Activated CD8-positive, alpha-beta memory T cell treated with anti-CD3 and anti-CD28 coated beads for 36 hours (primary cell): ENCODE measurements around the gene OSBPL2. TPM values are rescaled to one million over a fixed set of nuclear protein-coding genes. Genes with fewer than 3 reads are reported as not detected.

Source experiments
- CTCF ChIA-PET: fragments of 350-600 bp; sonication (Branson Sonifier 250); formaldehyde crosslinking; loops from one replicate; lab custom pipeline; 2021; ENCODE audit warnings: antibody characterized with exemption; lab: Charles Lee
- POLR2A ChIA-PET: fragments of 350-600 bp; sonication (Branson Sonifier 250); formaldehyde crosslinking; loops from one replicate; lab custom pipeline; 2021; ENCODE audit warnings: antibody characterized with exemption; lab: Charles Lee
- total RNA-seq, 2 experiments: library from RNA; stranded (reverse); gene quantifications; one replicate each; pipeline ENCODE4 v1.2.3, GENCODE V29; 2021

OSBPL2 gene
- total RNA-seq: 10 to 100 TPM; 17.9 to 21.2 TPM

- POLR2A ChIA-PET: no interaction called here
- CTCF ChIA-PET: no interaction called here
Measured at GRCh38 chr20:62237801-62238568, at the start of gene OSBPL2. Gene OSBPL2, plus strand, starts transcription at chr20:62238521. Its CDS starts 17,664 bp downstream, at chr20:62256185.

- CTCF ChIA-PET: no interaction called here
- POLR2A ChIA-PET: no interaction called here
Measured at GRCh38 chr20:62190639-62191411, 47.5 kb upstream of the OSBPL2 start.

- ChIA-PET POLR2A (interaction anchor here (0.5 kb wide), 1 partner anchor 110 kb away, joined by 3 read pairs; no protein-coding TSS in a partner anchor), CTCF (no interaction called here)
Measured at GRCh38 chr20:62191781-62192559, 46.4 kb upstream of the OSBPL2 start.

DNA sequence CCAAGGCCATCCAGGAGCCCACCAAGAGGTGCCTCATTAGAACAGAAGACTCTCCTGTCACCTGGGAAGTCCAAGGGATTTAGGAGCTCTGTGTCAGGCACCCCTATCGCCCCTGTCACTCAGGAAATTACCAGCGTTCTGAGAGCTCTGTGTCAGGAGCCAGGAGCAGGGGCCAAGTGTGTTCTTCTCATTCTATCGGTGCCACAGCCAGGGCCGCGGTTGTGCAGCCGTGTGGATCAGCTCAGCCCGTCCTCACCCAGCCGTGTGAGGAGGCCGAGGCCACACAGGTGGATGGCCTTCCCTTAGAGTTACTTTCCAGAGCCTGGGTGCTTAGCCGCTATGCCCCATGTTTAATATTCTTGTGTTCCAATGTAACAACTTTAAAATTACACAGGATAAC lies 45.7 kb upstream of the OSBPL2 start:
- ChIA-PET POLR2A (no interaction called here), CTCF (no interaction called here)

GRCh38 chr20:62193079-62194025 lies 45.0 kb upstream of the OSBPL2 start:
- POLR2A ChIA-PET: no interaction called here
- CTCF ChIA-PET: no interaction called here

GRCh38 chr20:62195075-62195405 lies 43.3 kb upstream of the OSBPL2 start:
- CTCF ChIA-PET: interaction anchor here (1.6 kb wide), 1 partner anchor 10 kb away, joined by 4 read pairs; no protein-coding TSS in a partner anchor

DNA sequence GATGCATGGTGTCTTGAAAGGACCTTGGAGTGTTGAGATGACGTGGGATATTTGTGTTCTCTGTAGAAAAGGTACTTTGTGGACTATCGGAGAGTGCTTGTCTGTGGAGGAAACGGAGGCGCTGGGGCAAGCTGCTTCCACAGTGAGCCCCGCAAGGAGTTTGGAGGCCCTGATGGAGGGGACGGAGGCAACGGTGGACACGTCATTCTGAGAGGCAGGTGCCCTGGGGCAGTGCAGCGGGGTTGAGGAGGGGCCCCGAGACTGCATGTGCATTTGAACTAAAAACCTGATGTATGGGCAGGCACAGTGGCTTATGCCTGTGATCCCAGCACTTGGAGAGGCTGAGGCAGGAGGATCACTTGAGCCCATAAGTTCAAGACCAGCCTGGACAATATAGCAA lies 42.6 kb upstream of the OSBPL2 start:
- POLR2A ChIA-PET: no interaction called here
- CTCF ChIA-PET: interaction anchor here (1.6 kb wide), 1 partner anchor 11 kb away, joined by 4 read pairs; no protein-coding TSS in a partner anchor

More at GRCh38 chr20:62195075-62195405, 43.3 kb upstream of the OSBPL2 start:
- POLR2A ChIA-PET: no interaction called here

DNA sequence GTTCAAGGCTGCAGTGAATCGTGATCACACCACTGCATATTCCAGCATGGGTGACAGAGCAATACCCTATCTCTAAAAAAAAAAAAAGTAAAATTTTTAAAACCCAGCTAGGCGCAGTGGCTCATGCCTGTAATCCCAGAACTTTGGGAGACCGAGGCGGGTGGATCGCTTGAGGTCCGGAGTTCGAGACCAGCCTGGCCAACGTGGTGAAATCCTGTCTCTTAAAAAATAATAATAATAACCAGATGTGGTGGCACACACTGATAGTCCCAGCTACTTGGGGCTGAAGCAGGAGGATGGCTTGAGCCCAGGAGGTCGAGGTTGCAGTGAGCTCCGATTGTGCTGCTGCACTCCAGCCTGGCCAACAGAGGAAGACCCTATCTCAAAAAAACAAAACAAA lies 42.0 kb upstream of the OSBPL2 start:
- ChIA-PET CTCF (interaction anchor here (1.6 kb wide), 1 partner anchor 11 kb away, joined by 4 read pairs; no protein-coding TSS in a partner anchor), POLR2A (no interaction called here)

DNA sequence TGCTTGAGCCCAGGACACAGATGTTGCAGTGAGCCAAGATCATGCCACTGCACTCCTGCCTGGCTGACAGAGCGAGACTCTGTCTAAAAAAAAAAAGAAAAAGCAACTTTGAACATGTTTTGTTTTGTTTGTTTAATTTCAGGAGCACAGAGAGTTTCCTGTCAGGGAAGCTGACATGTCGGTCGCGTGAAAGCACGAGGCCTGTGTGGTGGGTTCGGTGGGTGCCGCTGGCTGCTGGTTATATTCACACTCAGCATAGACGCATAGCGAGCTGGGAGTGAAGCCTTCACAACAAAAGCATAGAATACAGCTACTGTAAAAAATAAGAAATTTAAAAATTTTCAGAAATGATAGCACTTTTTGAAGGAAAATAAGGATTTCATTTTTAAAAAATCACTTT lies 41.0 kb upstream of the OSBPL2 start:
- ChIA-PET POLR2A (interaction anchor here (0.6 kb wide), 1 partner anchor 23 kb away, joined by 3 read pairs; the partner anchor contains the start of gene HRH3), CTCF (interaction anchor here (0.7 kb wide), 1 partner anchor 171 kb away, joined by 3 read pairs; no protein-coding TSS in a partner anchor)

DNA sequence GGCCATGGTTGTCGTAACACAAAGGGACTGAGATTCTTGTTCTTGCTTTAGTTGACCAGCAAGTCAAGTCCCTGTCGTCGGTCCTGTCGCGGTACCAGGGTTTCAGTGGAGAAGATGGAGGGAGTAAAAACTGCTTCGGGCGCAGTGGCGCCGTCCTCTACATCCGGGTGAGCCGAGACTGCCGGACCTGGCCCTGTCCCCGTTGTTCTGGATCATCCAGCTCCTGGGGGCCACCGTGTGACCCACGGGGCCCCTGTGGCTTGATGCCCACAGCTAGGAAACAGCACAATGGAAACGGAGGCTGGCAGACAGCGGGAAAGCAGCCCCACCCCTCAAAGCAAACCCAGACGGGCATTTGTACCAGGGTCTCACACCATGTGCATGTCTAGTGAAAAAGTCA lies 40.5 kb upstream of the OSBPL2 start:
- POLR2A ChIA-PET: no interaction called here

GRCh38 chr20:62198496-62198895 lies 39.8 kb upstream of the OSBPL2 start:
- CTCF ChIA-PET: no interaction called here
- POLR2A ChIA-PET: no interaction called here

More for the DNA sequence above, 40.5 kb upstream of the OSBPL2 start:
- CTCF ChIA-PET: interaction anchor here (0.7 kb wide), 1 partner anchor 170 kb away, joined by 3 read pairs; no protein-coding TSS in a partner anchor

DNA sequence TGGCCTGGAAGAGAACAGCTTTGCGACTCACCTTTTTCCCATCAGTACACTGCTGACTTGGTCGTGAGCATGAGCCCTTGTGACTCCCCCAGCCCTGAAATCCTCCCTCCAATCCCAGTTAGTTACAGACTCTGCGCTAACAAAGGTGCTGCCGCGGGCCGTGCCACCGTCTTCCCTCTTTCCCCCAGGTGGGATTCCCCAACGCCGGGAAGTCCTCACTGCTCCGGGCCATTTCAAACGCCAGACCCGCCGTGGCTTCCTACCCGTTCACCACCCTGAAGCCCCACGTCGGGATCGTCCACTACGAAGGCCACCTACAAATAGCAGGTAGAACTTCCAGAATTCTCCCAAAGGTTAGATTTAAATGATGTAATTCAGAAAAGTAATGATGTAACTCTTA lies 39.4 kb upstream of the OSBPL2 start:
- CTCF ChIA-PET: no interaction called here
- POLR2A ChIA-PET: interaction anchor here (0.7 kb wide), 1 partner anchor 131 kb away, joined by 7 read pairs; no protein-coding TSS in a partner anchor

GRCh38 chr20:62200491-62201172 lies 37.7 kb upstream of the OSBPL2 start:
- ChIA-PET POLR2A (no interaction called here), CTCF (no interaction called here)

DNA sequence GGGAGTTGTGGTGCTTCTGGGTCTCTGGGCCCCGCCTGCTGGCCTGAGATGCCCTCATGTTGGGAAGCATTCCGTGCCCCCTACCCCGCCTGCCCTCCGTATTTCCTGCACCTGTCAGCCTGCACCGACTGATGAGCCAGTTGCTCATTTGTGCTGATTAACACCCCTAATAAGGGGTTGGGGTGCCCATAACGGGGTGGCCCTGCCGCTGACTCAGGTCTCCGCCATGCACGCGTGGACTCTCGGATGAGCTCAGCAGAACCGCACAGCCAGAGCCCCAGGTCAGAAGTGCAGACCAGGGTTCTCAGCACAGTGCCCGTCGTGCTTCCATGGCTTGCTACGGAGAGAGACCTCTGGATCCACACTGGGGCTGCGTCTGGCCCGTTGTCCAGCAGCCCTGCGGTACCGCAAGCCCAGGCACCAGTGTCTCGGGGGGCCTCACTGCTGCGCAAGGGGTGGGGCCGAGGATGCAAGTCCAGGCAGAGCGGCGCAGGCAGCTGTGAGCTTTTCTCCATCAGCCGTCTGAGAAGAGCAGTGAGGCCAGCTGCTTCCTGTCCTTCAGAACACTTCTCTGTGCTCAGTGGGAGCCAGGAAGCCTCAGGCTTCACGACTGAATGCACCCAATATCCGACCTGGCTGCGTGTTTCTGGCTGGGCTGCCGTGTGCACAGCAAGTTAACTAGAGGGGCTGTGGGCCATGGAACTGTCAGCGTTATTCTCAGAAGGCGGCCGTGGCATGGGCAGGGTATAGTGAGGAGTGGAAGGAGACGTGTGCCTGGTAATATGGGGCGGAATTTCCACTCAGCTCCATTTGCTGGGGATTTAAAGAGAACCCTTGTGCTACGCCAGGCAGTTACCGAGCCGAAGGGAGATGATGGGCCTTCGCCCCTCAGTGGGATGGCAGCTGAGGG lies 36.9 kb upstream of the OSBPL2 start:
- ChIA-PET POLR2A (no interaction called here), CTCF (no interaction called here)

GRCh38 chr20:62202083-62202395 lies 36.3 kb upstream of the OSBPL2 start:
- ChIA-PET CTCF (no interaction called here), POLR2A (no interaction called here)

DNA sequence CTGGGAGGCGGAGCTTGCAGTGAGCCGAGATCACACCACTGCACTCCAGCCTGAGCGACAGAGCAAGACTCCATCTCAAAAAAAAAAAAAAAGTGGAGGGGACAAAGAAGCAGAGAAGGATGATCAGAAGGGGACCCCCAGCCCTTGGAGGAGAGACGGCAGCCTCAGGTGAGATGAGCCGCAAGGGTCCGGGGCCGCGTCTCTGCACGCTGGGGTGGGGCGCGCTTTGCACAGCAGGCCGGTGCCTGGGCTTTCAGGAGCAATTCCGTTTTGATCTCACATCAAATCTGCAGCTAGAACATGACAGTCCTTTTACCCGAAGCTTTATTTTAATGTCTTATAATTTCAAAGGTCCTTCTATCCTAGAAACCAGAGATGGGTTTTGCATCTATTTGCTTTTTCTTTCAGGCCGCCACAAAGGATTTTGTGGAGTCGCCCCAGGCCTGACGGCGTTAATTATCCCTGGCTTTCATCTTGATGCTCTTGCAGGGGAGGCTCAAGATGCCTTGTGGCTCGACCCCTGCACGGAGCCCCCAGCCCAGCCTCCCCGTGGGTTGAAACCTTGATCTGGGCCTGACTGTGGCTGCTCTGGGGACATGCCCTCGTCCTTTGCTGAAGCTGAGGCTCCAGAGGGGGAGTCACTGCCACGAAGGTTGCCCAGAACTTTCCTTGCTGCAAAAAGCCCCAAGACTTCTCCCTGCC lies 35.5 kb upstream of the OSBPL2 start:
- POLR2A ChIA-PET: no interaction called here
- CTCF ChIA-PET: no interaction called here
